ENCODE measurements around the gene RGS16.

Gene RGS16

GRCh38 chr1:182608845-182609610 is 4.8 kb upstream of the RGS16 start:
- no peak for DNase-seq

GRCh38 chr1:182608236-182608635 is 4.0 kb upstream of the RGS16 start:
- no peak for DNase-seq

- DNase-seq: no peak
Measured at GRCh38 chr1:182607566-182607965, 3.4 kb upstream of the RGS16 start.

GRCh38 chr1:182603646-182604174 is 479 bp downstream of the RGS16 start:
- DNase-seq: peak in 2 of 56 donors; percentile 32 to 55

GRCh38 chr1:182602935-182603645 is 1.1 kb downstream of the RGS16 start:
- no peak for DNase-seq

- peak in 1 of 56 donors; percentile 47 for DNase-seq
Measured at GRCh38 chr1:182601913-182602312, 2.3 kb downstream of the RGS16 start.

GRCh38 chr1:182601416-182601786 is 2.8 kb downstream of the RGS16 start:
- peak in 36 of 56 donors; percentile 8 to 70 (median 36) for DNase-seq

GRCh38 chr1:182600745-182601415 is 3.3 kb downstream of the RGS16 start:
- DNase-seq: no peak

- DNase-seq: no peak
Measured at GRCh38 chr1:182600036-182600713, 4.0 kb downstream of the RGS16 start.

- DNase-seq: no peak
Measured at GRCh38 chr1:182599339-182599738, 4.8 kb downstream of the RGS16 start.

- no peak for DNase-seq
Measured at GRCh38 chr1:182598296-182598695, 5.9 kb downstream of the RGS16 start.

- no peak for DNase-seq
Measured at GRCh38 chr1:182596934-182597333, 7.3 kb downstream of the RGS16 start.

GRCh38 chr1:182595641-182596240 is 8.4 kb downstream of the RGS16 start:
- DNase-seq: peak in 32 of 56 donors; percentile 8 to 81 (median 32)

GRCh38 chr1:182589931-182590330 is 14.3 kb downstream of the RGS16 start:
- DNase-seq: no peak

- DNase-seq: no peak
Measured at GRCh38 chr1:182589520-182589919, 14.7 kb downstream of the RGS16 start.

GRCh38 chr1:182588500-182589396 is 15.4 kb downstream of the RGS16 start, which contains the start of gene RNASEL:
RNASEL (minus strand) TSS chr1:182589256; CDS start chr1:182586806, 2,450 bp downstream.
- DNase-seq: peak in 44 of 56 donors; percentile 16 to 76 (median 50)

- DNase-seq: no peak
Measured at GRCh38 chr1:182587666-182588499, 16.3 kb downstream of the RGS16 start.

GRCh38 chr1:182587093-182587492 is 17.1 kb downstream of the RGS16 start:
- no peak for DNase-seq

- no peak for DNase-seq
Measured at GRCh38 chr1:182586380-182586779, 17.8 kb downstream of the RGS16 start.
